AG04450 (cell line): ENCODE data around the gene ZNF219. TPM values are rescaled to one million over a fixed set of nuclear protein-coding genes. Genes with fewer than 3 reads are reported as not detected.

Experiments used
- CTCF ChIA-PET: fragments of 300-600, 350-600 bp; formaldehyde crosslinking; extraction: SDS; loops from one replicate; lab custom pipeline; 2022; ENCODE audit warnings: antibody characterized with exemption, inconsistent platforms; lab: Charles Lee
- POLR2A ChIA-PET: fragments of 350-600 bp; formaldehyde crosslinking; extraction: SDS; loops from one replicate; lab custom pipeline; 2021; ENCODE audit warnings: antibody characterized with exemption, inconsistent platforms; lab: Yijun Ruan, JAX
- DNase-seq: peaks from one replicate; pipeline ENCODE4 v3.0.0-alpha.2; 2011; ENCODE audit warnings: low read depth, low spot score
- H3K27ac ChIP-seq: one replicate; pipeline ENCODE4 v1.5.1; 2012; ENCODE audit warnings: low read depth, low read length, control low read depth
- H3K27me3 ChIP-seq: one replicate; pipeline ENCODE4 v1.6.0; 2012; ENCODE audit warnings: low read length; ENCODE audit not compliant: control insufficient read depth, insufficient read depth
- H3K4me3 ChIP-seq: 2 replicates; pipeline ENCODE4 v1.5.1; 2011; ENCODE audit warnings: mild to moderate bottlenecking, low read depth, low read length, control low read depth
- H3K9me3 ChIP-seq: 2 replicates; pipeline ENCODE4 v1.5.1; 2012; ENCODE audit warnings: low read length; ENCODE audit not compliant: control insufficient read depth, insufficient read depth
- polyA plus RNA-seq: library from polyadenylated mRNA; depleted of rRNA; stranded (reverse); fragments of >200 nt; gene quantifications from 2 replicates; pipeline ENCODE4 v1.2.3, GENCODE V29; 2011
- TF ChIP-seq, protein P1 (sequence below): IDR thresholded peaks from 2 replicates; pipeline ENCODE4 v1.5.1; 2011; ENCODE audit warnings: low read depth, low read length, control low read depth, inconsistent platforms

The ZNF219 gene
- polyA plus RNA-seq, 1 experiment: 3.9 TPM

DNA sequence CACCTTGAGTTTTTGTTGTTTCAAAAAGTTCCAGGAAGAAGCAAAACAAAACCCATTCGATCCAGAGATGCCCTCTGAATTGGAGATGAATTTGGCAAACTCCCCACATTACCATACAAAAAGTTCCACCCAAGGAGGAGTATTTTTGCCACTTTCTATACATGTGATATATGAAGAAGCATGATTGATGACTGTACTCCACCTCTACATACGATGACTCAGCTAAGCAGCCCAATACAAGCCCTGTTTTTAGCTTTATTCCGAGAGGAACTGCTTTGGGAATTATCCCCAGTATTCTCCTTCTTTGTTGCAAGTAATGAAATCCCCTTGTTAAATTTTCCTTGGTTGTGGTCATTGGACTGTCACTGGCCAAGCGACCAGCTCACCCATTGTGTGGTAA is 13.8 kb upstream of the ZNF219 start:
- CTCF ChIA-PET: interaction anchor here (1.3 kb wide), 1 partner anchor 97 kb away, joined by 7 read pairs; no protein-coding TSS in a partner anchor
- Histone ChIP-seq H3K27ac (no peak overlapping the region), H3K27me3 (no peaks in the 10 kb centered on the region), H3K9me3 (no peaks in the 10 kb centered on the region), H3K4me3 (no peak overlapping the region)
- TF ChIP-seq, protein P1, sequence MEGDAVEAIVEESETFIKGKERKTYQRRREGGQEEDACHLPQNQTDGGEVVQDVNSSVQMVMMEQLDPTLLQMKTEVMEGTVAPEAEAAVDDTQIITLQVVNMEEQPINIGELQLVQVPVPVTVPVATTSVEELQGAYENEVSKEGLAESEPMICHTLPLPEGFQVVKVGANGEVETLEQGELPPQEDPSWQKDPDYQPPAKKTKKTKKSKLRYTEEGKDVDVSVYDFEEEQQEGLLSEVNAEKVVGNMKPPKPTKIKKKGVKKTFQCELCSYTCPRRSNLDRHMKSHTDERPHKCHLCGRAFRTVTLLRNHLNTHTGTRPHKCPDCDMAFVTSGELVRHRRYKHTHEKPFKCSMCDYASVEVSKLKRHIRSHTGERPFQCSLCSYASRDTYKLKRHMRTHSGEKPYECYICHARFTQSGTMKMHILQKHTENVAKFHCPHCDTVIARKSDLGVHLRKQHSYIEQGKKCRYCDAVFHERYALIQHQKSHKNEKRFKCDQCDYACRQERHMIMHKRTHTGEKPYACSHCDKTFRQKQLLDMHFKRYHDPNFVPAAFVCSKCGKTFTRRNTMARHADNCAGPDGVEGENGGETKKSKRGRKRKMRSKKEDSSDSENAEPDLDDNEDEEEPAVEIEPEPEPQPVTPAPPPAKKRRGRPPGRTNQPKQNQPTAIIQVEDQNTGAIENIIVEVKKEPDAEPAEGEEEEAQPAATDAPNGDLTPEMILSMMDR: no peak
- no peak for DNase-seq
- POLR2A ChIA-PET: no interaction called here

DNA sequence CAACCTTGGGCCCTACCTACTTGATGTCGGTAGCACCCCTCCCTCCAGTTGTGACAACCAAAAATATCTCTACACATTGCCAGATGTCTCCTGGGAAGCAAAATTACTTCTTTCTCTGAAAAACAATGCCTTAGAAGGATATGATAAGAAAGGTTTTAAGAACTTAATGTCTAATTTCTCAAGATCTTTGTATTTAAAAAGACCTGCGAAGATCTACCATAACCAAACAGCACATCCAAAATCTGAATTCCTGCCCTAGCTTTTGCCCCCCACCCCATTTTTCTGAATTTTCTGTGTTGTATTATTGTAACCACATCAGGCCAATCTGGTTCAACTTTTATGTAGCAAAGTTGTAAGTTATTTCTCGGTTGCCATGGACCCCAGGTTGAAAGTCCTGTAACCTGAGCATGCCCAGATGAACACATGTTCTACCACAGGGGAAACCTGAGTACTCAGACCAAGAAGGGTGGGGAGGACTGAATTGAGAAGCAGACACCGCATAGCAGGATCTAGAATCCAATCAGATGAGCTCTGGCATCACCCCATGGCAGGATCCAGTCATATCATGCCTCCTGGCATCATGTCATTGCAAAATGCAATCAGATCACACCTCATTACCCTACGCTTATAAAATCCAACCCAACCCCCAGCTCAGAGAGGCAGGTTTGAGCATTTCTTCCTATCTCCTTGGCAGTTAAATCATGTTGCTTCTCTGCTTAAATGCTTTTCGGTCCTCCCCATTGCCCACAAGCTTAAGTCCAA is 11.1 kb upstream of the ZNF219 start:
- TF ChIP-seq, protein P1: no peak

DNA sequence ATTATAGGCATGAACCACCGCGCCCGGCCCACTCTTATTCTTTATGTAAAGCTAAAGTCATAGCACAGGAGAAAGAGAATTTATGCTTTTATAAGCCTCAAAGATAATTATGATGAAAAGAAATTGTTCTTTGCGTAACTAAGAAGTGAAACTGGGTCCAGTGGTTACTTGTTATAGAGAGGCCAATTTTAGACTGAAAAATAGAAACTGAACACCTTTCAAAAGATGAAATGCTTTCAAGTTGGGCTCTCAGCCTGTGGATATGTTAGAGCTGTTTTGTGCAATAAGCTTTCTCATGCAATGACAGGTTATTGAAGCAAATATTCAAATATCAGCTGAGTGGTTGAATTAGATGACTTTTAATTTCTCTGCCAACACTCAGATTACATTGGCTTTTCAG is 10.3 kb upstream of the ZNF219 start:
- Histone ChIP-seq H3K27me3 (no peaks in the 10 kb centered on the region), H3K9me3 (no peaks in the 10 kb centered on the region; the same call in 1 of the 2 replicates), H3K27ac (no peak overlapping the region), H3K4me3 (no peak overlapping the region)
- ChIA-PET POLR2A (no interaction called here), CTCF (interaction anchor here (1.0 to 9.6 kb wide), 7 partner anchors 13 to 138 kb away, joined by 3 to 310 read pairs (median 5); no protein-coding TSS in a partner anchor)
- TF ChIP-seq, protein P1: no peak
- DNase-seq: no peak

More for the DNA sequence above, 11.1 kb upstream of the ZNF219 start:
- Histone ChIP-seq H3K27ac (no peak overlapping the region), H3K9me3 (no peaks in the 10 kb centered on the region), H3K4me3 (no peak overlapping the region), H3K27me3 (no peaks in the 10 kb centered on the region)
- CTCF ChIA-PET: interaction anchor here (0.7 to 9.6 kb wide), 10 partner anchors 17 to 139 kb away, joined by 3 to 310 read pairs (median 5); no protein-coding TSS in a partner anchor
- DNase-seq: no peak
- POLR2A ChIA-PET: no interaction called here

GRCh38 chr14:21107283-21107800 is 8.9 kb upstream of the ZNF219 start:
- no peak overlapping the region for H3K27ac ChIP-seq
- ChIA-PET POLR2A (no interaction called here), CTCF (interaction anchor here (0.6 to 9.6 kb wide), 9 partner anchors 10 to 766 kb away, joined by 3 to 310 read pairs (median 4); no protein-coding TSS in a partner anchor)
- DNase-seq: no peak
- no peaks in the 10 kb centered on the region; the same call in 1 of the 2 replicates for H3K9me3 ChIP-seq
- H3K4me3 ChIP-seq: no peak overlapping the region
- TF ChIP-seq, protein P1: no peak
- no peaks in the 10 kb centered on the region for H3K27me3 ChIP-seq
